ENCODE results near the gene CALCA.
A peak's percentile ranks its signal among the peaks of the same experiment; 100 is the strongest.

CALCA gene

DNA sequence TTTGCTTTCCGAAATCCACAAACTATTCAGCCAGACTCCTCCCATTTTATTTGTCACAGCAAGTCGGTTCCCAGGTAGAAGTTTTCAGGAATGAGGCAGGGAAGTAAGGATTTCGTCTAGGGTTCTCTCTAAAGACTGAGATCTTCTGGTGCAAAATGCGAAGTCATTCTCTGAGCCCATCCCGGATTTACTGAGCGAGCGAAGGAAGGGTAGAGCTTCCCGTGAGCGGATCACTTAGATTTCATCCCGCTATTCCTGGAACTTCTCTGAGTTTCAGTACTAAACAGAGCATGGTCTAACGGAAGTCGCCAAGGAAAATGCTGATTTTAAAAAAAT lies 3.1 kb upstream of the CALCA start:
- Histone ChIP-seq H3K27me3 (ENCODE audit: control insufficient read depth, insufficient read depth, low read length) (no peaks in the 10 kb centered on the region), H3K9me3 (ENCODE audit: control insufficient read depth, low read length) (no peaks in the 10 kb centered on the region), H3K79me2 (no peaks in the 10 kb centered on the region), H3K9ac (no peak overlapping the region), H3K27ac (no peak overlapping the region), H2AFZ (no peak overlapping the region), H3K4me1 (no peaks in the 10 kb centered on the region), H3K4me2 (ENCODE audit: low read length) (peak overlapping the region; percentile 5), H3K36me3 (ENCODE audit: control insufficient read depth, insufficient read depth, low read length) (no peaks in the 10 kb centered on the region), H3K4me3 (ENCODE audit: low read depth, low read length) (no peak overlapping the region)
- TF ChIP-seq, protein P1, sequence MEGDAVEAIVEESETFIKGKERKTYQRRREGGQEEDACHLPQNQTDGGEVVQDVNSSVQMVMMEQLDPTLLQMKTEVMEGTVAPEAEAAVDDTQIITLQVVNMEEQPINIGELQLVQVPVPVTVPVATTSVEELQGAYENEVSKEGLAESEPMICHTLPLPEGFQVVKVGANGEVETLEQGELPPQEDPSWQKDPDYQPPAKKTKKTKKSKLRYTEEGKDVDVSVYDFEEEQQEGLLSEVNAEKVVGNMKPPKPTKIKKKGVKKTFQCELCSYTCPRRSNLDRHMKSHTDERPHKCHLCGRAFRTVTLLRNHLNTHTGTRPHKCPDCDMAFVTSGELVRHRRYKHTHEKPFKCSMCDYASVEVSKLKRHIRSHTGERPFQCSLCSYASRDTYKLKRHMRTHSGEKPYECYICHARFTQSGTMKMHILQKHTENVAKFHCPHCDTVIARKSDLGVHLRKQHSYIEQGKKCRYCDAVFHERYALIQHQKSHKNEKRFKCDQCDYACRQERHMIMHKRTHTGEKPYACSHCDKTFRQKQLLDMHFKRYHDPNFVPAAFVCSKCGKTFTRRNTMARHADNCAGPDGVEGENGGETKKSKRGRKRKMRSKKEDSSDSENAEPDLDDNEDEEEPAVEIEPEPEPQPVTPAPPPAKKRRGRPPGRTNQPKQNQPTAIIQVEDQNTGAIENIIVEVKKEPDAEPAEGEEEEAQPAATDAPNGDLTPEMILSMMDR (IDR thresholded peaks at IDR 0.05), result no peak

DNA sequence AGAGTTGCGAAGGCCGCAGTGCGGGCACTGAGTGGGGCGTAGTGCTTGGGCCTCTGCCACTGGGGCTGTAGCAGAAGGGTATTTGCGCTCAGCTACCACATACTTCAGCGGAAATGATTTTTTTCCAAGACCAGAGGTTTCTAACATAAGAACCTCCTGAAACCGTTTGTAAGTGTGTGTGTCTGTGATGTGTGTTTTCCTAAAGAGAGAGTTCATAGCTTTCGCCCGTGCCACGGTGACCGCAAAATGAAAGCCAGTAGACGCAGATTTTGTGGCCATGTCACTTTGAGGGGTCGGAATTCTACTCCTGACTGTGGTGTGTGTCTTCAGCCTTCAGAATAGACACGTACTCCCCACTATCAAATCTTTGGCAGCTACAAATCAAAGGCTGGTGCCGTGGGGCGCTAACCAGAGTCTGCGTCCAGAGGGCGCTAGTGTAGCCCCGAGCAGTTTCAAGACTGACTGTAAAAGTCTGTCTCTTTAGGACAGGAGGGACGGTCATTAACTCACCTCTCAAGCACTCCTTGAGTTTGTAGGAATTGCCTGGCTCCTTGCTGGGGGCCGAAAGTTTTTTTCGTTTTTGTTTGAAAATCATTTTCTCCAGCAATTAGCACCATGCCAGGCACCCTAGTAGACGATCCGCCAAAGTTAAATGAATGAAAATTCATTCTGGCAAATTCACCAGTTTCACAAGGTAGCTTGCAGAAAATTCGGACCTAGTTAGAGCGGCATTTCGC lies 2.5 kb upstream of the CALCA start:
- no peak overlapping the region for H3K27ac ChIP-seq
- H3K4me2 ChIP-seq (ENCODE audit: low read length), result peak overlapping the region; percentile 49
- no peaks in the 10 kb centered on the region for H3K4me1 ChIP-seq
- no peak overlapping the region for H2AFZ ChIP-seq
- H3K36me3 ChIP-seq (ENCODE audit: control insufficient read depth, insufficient read depth, low read length), result no peaks in the 10 kb centered on the region
- TF ChIP-seq, protein P1 (IDR thresholded peaks at IDR 0.05), result peak; percentile 19
- no peak overlapping the region for H3K4me3 ChIP-seq (ENCODE audit: low read depth, low read length)
- no peaks in the 10 kb centered on the region for H3K27me3 ChIP-seq (ENCODE audit: control insufficient read depth, insufficient read depth, low read length)
- H3K9me3 ChIP-seq (ENCODE audit: control insufficient read depth, low read length), result no peaks in the 10 kb centered on the region
- no peaks in the 10 kb centered on the region for H3K79me2 ChIP-seq
- no peak overlapping the region for H3K9ac ChIP-seq

DNA sequence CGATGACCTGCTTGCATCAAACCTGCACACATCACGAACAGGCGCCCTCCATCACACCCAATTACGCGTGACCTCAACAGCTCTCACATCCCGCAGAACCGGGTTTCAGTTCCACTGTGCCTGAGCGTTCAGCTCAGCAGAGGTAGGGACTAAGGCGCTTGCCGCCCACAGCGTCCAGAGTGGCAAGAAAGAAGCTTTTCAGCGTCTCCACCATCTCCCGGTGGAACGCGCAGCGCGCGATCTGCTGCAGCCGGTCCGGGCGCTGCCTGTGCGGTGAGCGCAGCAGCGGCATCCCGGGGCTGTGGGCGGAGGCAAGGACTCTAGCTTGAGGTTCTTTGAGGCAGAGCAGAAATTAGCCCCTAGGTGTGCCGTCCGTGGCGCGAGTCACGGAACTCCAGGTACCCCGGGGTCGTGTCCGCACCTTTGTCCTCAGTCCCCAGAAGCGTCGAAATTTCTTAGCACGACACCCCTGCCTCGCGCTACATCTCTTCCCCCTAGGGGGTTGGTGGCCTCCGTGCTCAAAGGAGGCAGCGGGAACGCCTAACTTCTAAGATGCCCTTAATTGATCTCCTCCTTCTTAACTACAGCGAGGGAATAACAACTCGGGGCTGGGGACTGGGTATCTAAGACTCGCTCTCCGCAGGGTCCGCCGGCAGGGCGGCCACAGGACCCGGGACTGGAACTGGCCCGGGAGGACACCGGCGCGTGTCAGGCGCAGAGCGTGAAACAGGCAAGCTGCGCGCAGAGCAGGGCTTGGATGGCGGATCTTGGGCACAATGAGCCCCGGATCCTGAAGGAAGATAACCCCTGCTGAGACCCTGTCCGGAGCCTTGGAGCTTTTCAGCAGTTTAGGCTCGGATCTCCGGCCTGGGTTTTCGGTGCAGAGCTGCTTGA lies 1.7 kb upstream of the CALCA start:
- Histone ChIP-seq H3K9ac (no peak overlapping the region), H3K4me3 (ENCODE audit: low read depth, low read length) (no peak overlapping the region), H3K79me2 (no peaks in the 10 kb centered on the region), H2AFZ (no peak overlapping the region), H3K4me2 (ENCODE audit: low read length) (peak overlapping the region; percentile 49), H3K36me3 (ENCODE audit: control insufficient read depth, insufficient read depth, low read length) (no peaks in the 10 kb centered on the region), H3K27ac (no peak overlapping the region), H3K27me3 (ENCODE audit: control insufficient read depth, insufficient read depth, low read length) (no peaks in the 10 kb centered on the region), H3K4me1 (no peaks in the 10 kb centered on the region), H3K9me3 (ENCODE audit: control insufficient read depth, low read length) (no peaks in the 10 kb centered on the region)
- TF ChIP-seq, protein P1 (IDR thresholded peaks at IDR 0.05), result no peak

DNA sequence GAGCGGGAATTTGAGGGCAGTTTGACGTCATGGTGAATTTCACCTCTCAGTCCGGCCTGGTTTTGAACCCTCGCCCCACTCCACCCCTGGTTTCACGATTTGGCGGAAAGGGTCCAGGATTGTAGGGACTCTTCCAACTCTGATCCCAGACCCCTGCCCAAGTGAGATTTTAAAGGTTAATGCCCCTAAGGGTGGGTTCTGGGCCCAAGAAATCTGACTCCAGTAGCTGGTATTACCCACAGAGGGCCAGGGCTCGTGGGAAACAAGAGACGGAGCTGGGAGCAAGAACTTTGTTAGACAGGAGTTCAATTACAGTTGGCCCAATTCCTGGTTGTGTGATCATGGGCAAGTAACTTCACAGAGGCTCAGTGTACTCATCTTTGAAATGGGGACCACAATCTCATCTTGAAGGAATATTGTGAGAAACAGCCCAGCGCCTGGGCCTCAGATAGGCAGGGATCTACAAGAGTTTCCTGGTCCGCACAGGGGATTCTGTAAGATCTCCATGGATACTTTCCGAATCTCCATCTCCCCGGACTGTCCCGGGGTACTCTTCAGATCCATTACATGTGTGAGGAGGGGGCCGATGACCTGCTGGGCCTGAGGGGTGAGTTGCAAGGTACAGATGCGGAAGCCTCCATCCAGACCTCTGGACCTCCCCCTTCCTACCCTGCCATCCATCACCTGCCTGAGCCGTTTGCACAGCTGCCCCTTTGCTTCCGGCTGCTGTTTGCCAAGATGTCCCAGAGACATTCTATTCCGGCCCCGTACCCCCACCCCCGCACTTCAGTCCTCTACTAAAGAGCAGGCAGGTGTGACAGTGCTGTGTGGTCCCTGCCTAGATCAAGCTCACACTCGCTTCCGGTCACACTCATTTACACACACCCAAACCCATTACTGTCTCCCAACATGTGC lies 687 bp upstream of the CALCA start:
- no peak overlapping the region for H3K4me3 ChIP-seq (ENCODE audit: low read depth, low read length)
- H3K79me2 ChIP-seq, result no peaks in the 10 kb centered on the region
- no peak overlapping the region for H3K27ac ChIP-seq
- TF ChIP-seq, protein P1 (IDR thresholded peaks at IDR 0.05), result no peak
- no peaks in the 10 kb centered on the region for H3K9me3 ChIP-seq (ENCODE audit: control insufficient read depth, low read length)
- no peak overlapping the region for H3K4me2 ChIP-seq (ENCODE audit: low read length)
- H3K9ac ChIP-seq, result no peak overlapping the region
- H3K27me3 ChIP-seq (ENCODE audit: control insufficient read depth, insufficient read depth, low read length), result no peaks in the 10 kb centered on the region
- no peaks in the 10 kb centered on the region for H3K36me3 ChIP-seq (ENCODE audit: control insufficient read depth, insufficient read depth, low read length)
- H3K4me1 ChIP-seq, result no peaks in the 10 kb centered on the region
- no peak overlapping the region for H2AFZ ChIP-seq
